GM18498 (cell line): ENCODE measurements around the gene DOCK1.

Experiments
- ATAC-seq: cut with Tn5 transposase; IDR thresholded peaks from one replicate; pipeline ENCODE4 v1.9.1; 2021; ENCODE audit warnings: mild to moderate bottlenecking, moderate library complexity; ENCODE audit not compliant: unreplicated experiment

The DOCK1 gene

GRCh38 chr10:127410030-127410429 lies 504.8 kb downstream of the DOCK1 start:
- ATAC-seq: no peak

GRCh38 chr10:127411062-127411461 lies 505.8 kb downstream of the DOCK1 start:
- no peak for ATAC-seq

- no peak for ATAC-seq
Observed at GRCh38 chr10:127413326-127413725, 508.1 kb downstream of the DOCK1 start.

- no peak for ATAC-seq
Observed at GRCh38 chr10:127414024-127414423, 508.8 kb downstream of the DOCK1 start.

- ATAC-seq: no peak
Observed at GRCh38 chr10:127415116-127415515, 509.9 kb downstream of the DOCK1 start.

- no peak for ATAC-seq
Observed at GRCh38 chr10:127415901-127416581, 510.8 kb downstream of the DOCK1 start.

- no peak for ATAC-seq
Observed at GRCh38 chr10:127417031-127417430, 511.8 kb downstream of the DOCK1 start.

GRCh38 chr10:127417686-127418401 lies 512.6 kb downstream of the DOCK1 start:
- no peak for ATAC-seq

GRCh38 chr10:127418536-127419168 lies 513.4 kb downstream of the DOCK1 start:
- no peak for ATAC-seq

- ATAC-seq: no peak
Observed at GRCh38 chr10:127420138-127420684, 515.0 kb downstream of the DOCK1 start.

- no peak for ATAC-seq
Observed at GRCh38 chr10:127423218-127423915, 518.1 kb downstream of the DOCK1 start.

- ATAC-seq: no peak
Observed at GRCh38 chr10:127424594-127425264, 519.5 kb downstream of the DOCK1 start.

- no peak for ATAC-seq
Observed at GRCh38 chr10:127426746-127427145, 521.5 kb downstream of the DOCK1 start.

GRCh38 chr10:127427926-127428325 lies 522.7 kb downstream of the DOCK1 start:
- ATAC-seq: no peak

- no peak for ATAC-seq
Observed at GRCh38 chr10:127428385-127428980, 523.3 kb downstream of the DOCK1 start.

GRCh38 chr10:127429601-127430312 lies 524.5 kb downstream of the DOCK1 start:
- no peak for ATAC-seq

- ATAC-seq: no peak
Observed at GRCh38 chr10:127431525-127431924, 526.3 kb downstream of the DOCK1 start.

GRCh38 chr10:127434006-127434405 lies 528.8 kb downstream of the DOCK1 start:
- ATAC-seq: no peak

GRCh38 chr10:127435246-127435645 lies 530.0 kb downstream of the DOCK1 start:
- ATAC-seq: no peak

GRCh38 chr10:127440371-127440770 lies 535.1 kb downstream of the DOCK1 start:
- ATAC-seq: no peak
